Lung (tissue), 12 donors: ENCODE data around the gene HSPE1. TPM values are rescaled to one million over a fixed set of nuclear protein-coding genes. Genes with fewer than 3 reads are reported as not detected.

Experiments used
- ATAC-seq: fragments of 200-7000 bp; cut with Tn5 transposase; one replicate; pipeline ENCODE4 v1.9.1; 2020; ENCODE audit warnings: moderate number of reproducible peaks; ENCODE audit not compliant: insufficient read depth, low FRiP score
- DNase-seq, 3 donors: peaks; one replicate each; pipeline ENCODE4 v3.0.0-alpha.2; 2013 to 2017
- H3K27ac ChIP-seq, 2 donors: one replicate each; pipeline ENCODE4 v1.5.1; 2013; ENCODE audit warnings: mild to moderate bottlenecking in 2 of 2, moderate library complexity in 2 of 2, control low read depth in 1 of 2, inconsistent platforms in 1 of 2, low read depth in 1 of 2, low read length in 1 of 2
- H3K27me3 ChIP-seq, 3 donors: one replicate each; pipeline ENCODE4 v1.5.1; 2013; ENCODE audit warnings: low read length in 2 of 3; ENCODE audit not compliant: control insufficient read depth in 3 of 3, insufficient read depth in 3 of 3
- H3K36me3 ChIP-seq, 4 donors: one replicate each; pipeline ENCODE4 v1.5.1; 2013; ENCODE audit warnings: low read length in 4 of 4, mild to moderate bottlenecking in 1 of 4, moderate library complexity in 1 of 4; ENCODE audit not compliant: control insufficient read depth in 4 of 4, insufficient read depth in 4 of 4
- H3K4me1 ChIP-seq, 5 donors: one replicate each; pipeline ENCODE4 v1.5.1; 2013; ENCODE audit warnings: low read length in 5 of 5, mild to moderate bottlenecking in 2 of 5, moderate library complexity in 1 of 5; ENCODE audit not compliant: control insufficient read depth in 5 of 5, insufficient read depth in 5 of 5
- H3K4me3 ChIP-seq: one replicate; pipeline ENCODE4 v1.5.1; 2013; ENCODE audit warnings: mild to moderate bottlenecking, control low read depth, moderate library complexity
- H3K9ac ChIP-seq, 2 donors: one replicate each; pipeline ENCODE4 v1.5.1; 2013; ENCODE audit warnings: low read length in 2 of 2, control low read depth in 1 of 2; ENCODE audit not compliant: insufficient read depth in 1 of 2
- H3K9me3 ChIP-seq, 4 donors: one replicate each; pipeline ENCODE4 v1.5.1; 2013; ENCODE audit warnings: low read length in 3 of 4, mild to moderate bottlenecking in 1 of 4, moderate library complexity in 1 of 4; ENCODE audit not compliant: control insufficient read depth in 4 of 4, insufficient read depth in 3 of 4
- WGBS, 2 donors: extraction: QIAGEN DNeasy Blood & Tissue Kit; methylation state at CpG; one replicate each; pipeline ENCODE4 v1.1.7; 2013; 5-methylcytosine and 5-hydroxymethylcytosine counted together
- polyA plus RNA-seq, 2 donors: library from polyadenylated mRNA; stranded (reverse); fragments of 200-250 nt; gene quantifications; one replicate each; pipeline ENCODE4 v1.2.1, GENCODE V29; 2013
- total RNA-seq, 2 donors: library from RNA; depleted of rRNA in 1 of 2; stranded (reverse); fragments of >200 nt in 1 of 2; gene quantifications; one replicate each; pipeline ENCODE4 v1.2.1, GENCODE V29; 2014 to 2021
- TF ChIP-seq, protein P1 (sequence below): IDR thresholded peaks from 2 replicates; pipeline ENCODE4 v1.5.1; 2012; ENCODE audit warnings: mild to moderate bottlenecking; ENCODE audit errors: control extremely low read depth, extremely low read depth
- donor health status: control.
- donor health status: control.
- donor health status: Bipolar disorder and iron deficiency.
- donor health status: healthy.
- donor health status: DM: yes; HTN: yes; CAD: no.

HSPE1 gene
- total and polyA plus RNA-seq, 4 donors: 64.6 to 332 (median 152) TPM

GRCh38 chr2:197495433-197496134 is 4.6 kb upstream of the HSPE1 start:
- ATAC-seq (no peak), DNase-seq (no peak)
- H3K4me1 ChIP-seq: peaks cover 0 to 15% (median 8%) of the 10 kb centered on the region in 5 donors
- TF ChIP-seq, protein P1, sequence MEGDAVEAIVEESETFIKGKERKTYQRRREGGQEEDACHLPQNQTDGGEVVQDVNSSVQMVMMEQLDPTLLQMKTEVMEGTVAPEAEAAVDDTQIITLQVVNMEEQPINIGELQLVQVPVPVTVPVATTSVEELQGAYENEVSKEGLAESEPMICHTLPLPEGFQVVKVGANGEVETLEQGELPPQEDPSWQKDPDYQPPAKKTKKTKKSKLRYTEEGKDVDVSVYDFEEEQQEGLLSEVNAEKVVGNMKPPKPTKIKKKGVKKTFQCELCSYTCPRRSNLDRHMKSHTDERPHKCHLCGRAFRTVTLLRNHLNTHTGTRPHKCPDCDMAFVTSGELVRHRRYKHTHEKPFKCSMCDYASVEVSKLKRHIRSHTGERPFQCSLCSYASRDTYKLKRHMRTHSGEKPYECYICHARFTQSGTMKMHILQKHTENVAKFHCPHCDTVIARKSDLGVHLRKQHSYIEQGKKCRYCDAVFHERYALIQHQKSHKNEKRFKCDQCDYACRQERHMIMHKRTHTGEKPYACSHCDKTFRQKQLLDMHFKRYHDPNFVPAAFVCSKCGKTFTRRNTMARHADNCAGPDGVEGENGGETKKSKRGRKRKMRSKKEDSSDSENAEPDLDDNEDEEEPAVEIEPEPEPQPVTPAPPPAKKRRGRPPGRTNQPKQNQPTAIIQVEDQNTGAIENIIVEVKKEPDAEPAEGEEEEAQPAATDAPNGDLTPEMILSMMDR: no peak
- peaks cover 13 to 56% (median 43%) of the 10 kb centered on the region in 4 donors for H3K36me3 ChIP-seq
- no peak overlapping the region for H3K9ac ChIP-seq
- H3K27ac ChIP-seq: no peak overlapping the region
- no peaks in the 10 kb centered on the region for H3K9me3 ChIP-seq
- no peak overlapping the region for H3K4me3 ChIP-seq
- WGBS, 2 donors: 94 to 95% methylated on average over 2 of the region's 2 CpGs
- H3K27me3 ChIP-seq: no peaks in the 10 kb centered on the region

- Histone ChIP-seq H3K27ac (no peak overlapping the region), H3K9ac (no peak overlapping the region), H3K4me1 (peaks cover 0 to 19% (median 10%) of the 10 kb centered on the region in 5 donors), H3K9me3 (no peaks in the 10 kb centered on the region), H3K27me3 (no peaks in the 10 kb centered on the region), H3K36me3 (peaks cover 12 to 48% (median 37%) of the 10 kb centered on the region in 4 donors), H3K4me3 (no peak overlapping the region)
- DNase-seq: no peak
- no peak for ATAC-seq
- TF ChIP-seq, protein P1: no peak
Measured at GRCh38 chr2:197496695-197497094, 3.5 kb upstream of the HSPE1 start.

DNA sequence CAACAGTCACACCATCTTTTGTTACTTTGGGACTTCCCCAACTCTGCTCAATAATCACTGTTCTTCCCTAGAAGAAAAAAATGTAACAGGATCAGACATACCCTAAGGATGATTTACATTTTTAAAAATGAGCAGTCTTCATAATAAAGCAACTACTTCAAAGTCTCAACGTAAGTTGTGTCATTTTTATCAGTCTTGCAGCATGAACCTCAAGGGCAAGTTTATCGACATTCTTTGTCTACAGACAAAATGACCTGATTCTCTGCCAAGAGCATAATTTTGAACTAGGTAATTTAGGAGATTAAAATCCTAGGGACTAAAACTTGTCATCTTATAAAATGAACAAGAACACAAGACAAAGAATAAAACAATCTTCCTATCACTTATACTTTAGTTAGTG is 2.9 kb upstream of the HSPE1 start:
- Histone ChIP-seq H3K9ac (peak overlapping the region in 1 of 2 donors; percentile 97), H3K27me3 (no peaks in the 10 kb centered on the region), H3K27ac (no peak overlapping the region), H3K36me3 (peaks cover 6 to 45% (median 35%) of the 10 kb centered on the region in 4 donors), H3K9me3 (no peaks in the 10 kb centered on the region), H3K4me1 (peaks cover 0 to 20% (median 10%) of the 10 kb centered on the region in 5 donors), H3K4me3 (no peak overlapping the region)
- ATAC-seq (no peak), DNase-seq (no peak)
- 37 to 56% methylated on average over 2 of the region's 2 CpGs for WGBS, 2 donors
- TF ChIP-seq, protein P1: no peak
